Prostate gland (tissue), 2 donors: ENCODE results near the gene NIT1. TPM values are rescaled to one million over a fixed set of nuclear protein-coding genes. Genes with fewer than 3 reads are reported as not detected.

Source experiments
- DNase-seq: peaks from one replicate; pipeline ENCODE4 v3.0.0-alpha.2; 2019; ENCODE audit warnings: low spot score
- H3K27ac ChIP-seq, 2 donors: fragments of 200-600 bp; sonication (generic); 2 replicates each; pipeline ENCODE4 v1.5.1; 2017 to 2019
- H3K27me3 ChIP-seq: fragments of 200-600 bp; sonication (generic); replicated peaks from 2 replicates; pipeline ENCODE4 v1.5.1; 2019; ENCODE audit not compliant: insufficient read depth
- H3K36me3 ChIP-seq, 2 donors: fragments of 200-600 bp; sonication (generic); 1 replicate in 1 of 2; 2 replicates in 1 of 2; pipeline versions ENCODE4 v1.5.1 to v1.8.1; 2017 to 2019
- H3K4me1 ChIP-seq: fragments of 200-600 bp; sonication (generic); replicated peaks from 2 replicates; pipeline ENCODE4 v1.5.1; 2019
- H3K4me3 ChIP-seq, 2 donors: fragments of 200-600 bp; sonication (generic); 2 replicates each; pipeline ENCODE4 v1.5.1; 2017 to 2019
- H3K9me3 ChIP-seq: fragments of 200-600 bp; sonication (generic); 2 replicates; pipeline ENCODE4 v1.5.1; 2017
- POLR2A ChIP-seq: fragments of 450-650 bp; IDR thresholded peaks from one replicate; pipeline ENCODE4 v1.6.1; 2016; ENCODE audit warnings: antibody characterized with exemption, mild to moderate bottlenecking
- POLR2AphosphoS5 ChIP-seq: sonication (generic); formaldehyde crosslinking; IDR thresholded peaks from one replicate; pipeline ENCODE4 v1.6.1; 2017; ENCODE audit warnings: antibody characterized with exemption
- WGBS: methylation state at CpG from one replicate; pipeline ENCODE4 v1.1.5; 2018; 5-methylcytosine and 5-hydroxymethylcytosine counted together
- intact Hi-C: fragments of 100-400 bp; cut with DNase I; formaldehyde crosslinking; loops from one replicate; pipeline ENCODE4 v1.14.2; 2022
- total RNA-seq, 2 donors: library from RNA; depleted of rRNA; stranded (reverse); fragments of >200 nt; gene quantifications; one replicate each; pipeline ENCODE4 v1.1.0, GENCODE V29; 2016
- TF ChIP-seq, protein P1 (sequence below), 4 experiments: fragments of 200-600 bp in 2 of 4; fragments of 450-650 bp in 2 of 4; sonication (generic) in 2 of 4; IDR thresholded peaks; 1 replicate in 3 of 4; 2 replicates in 1 of 4; pipeline ENCODE4 v1.5.1; 2016 to 2019; ENCODE audit warnings: antibody characterized with exemption in 4 of 4, mild to moderate bottlenecking in 2 of 4, moderate library complexity in 2 of 4

NIT1 gene
- total RNA-seq, 2 donors from 2014 or later = 31.1 to 51.7 TPM

DNA sequence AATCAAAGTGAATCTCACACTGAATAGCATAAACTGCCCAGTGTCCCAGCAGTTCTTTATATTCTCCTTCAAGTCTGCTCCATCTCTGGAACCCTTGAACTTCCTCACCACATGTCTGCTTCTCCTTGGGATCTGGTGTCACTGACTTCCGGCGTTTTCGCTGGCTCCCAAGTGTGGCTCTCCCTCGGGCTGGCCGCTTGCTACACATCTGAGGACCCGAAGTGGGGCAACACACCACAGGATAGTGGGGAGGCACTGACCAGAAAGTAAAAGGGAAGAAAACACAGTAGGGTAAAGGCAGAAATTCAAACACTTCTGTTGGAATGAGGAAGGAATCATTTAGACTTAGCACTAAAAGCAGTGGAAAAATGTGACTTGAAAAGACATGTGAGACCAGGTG, 5.1 kb downstream of the NIT1 start:
- H3K27me3 ChIP-seq = no peaks in the 10 kb centered on the region
- H3K9me3 ChIP-seq = no peaks in the 10 kb centered on the region
- H3K4me1 ChIP-seq = peaks cover 11% of the 10 kb centered on the region
- TF ChIP-seq POLR2A = no peak
- TF ChIP-seq POLR2AphosphoS5 = no peak
- TF ChIP-seq, protein P1, sequence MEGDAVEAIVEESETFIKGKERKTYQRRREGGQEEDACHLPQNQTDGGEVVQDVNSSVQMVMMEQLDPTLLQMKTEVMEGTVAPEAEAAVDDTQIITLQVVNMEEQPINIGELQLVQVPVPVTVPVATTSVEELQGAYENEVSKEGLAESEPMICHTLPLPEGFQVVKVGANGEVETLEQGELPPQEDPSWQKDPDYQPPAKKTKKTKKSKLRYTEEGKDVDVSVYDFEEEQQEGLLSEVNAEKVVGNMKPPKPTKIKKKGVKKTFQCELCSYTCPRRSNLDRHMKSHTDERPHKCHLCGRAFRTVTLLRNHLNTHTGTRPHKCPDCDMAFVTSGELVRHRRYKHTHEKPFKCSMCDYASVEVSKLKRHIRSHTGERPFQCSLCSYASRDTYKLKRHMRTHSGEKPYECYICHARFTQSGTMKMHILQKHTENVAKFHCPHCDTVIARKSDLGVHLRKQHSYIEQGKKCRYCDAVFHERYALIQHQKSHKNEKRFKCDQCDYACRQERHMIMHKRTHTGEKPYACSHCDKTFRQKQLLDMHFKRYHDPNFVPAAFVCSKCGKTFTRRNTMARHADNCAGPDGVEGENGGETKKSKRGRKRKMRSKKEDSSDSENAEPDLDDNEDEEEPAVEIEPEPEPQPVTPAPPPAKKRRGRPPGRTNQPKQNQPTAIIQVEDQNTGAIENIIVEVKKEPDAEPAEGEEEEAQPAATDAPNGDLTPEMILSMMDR (IDR thresholded peaks at IDR 0.05) = no peak
- peaks cover 8 to 25% of the 10 kb centered on the region in 2 donors for H3K36me3 ChIP-seq
- no peak for DNase-seq
- 85% methylated on average over 6 of the region's 6 CpGs for WGBS
- intact Hi-C loops = no loop called here
- H3K4me3 ChIP-seq = no peak overlapping the region
- H3K27ac ChIP-seq = no peak overlapping the region

DNA sequence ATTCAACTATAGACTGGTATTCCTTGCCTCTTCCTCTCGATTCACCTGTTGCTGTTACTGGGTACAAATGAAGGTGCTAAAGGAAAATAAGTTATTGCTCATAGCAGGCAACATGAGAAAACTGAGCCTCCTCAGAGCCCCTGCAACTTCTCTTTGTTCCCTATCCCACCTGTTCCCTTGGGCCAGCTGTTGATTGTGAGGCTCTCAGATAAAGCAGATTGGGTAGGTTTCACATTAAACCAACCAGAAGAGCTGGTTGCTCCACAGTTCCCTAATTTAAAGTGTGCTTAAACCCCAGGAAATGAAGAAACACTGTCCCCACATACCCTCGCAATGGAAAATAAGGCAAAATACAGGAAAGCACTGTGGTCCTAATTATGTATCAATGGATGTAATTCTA, 9.7 kb downstream of the NIT1 start:
- Histone ChIP-seq H3K27ac (no peak overlapping the region), H3K36me3 (peaks cover 5 to 11% of the 10 kb centered on the region in 2 donors), H3K4me3 (no peak overlapping the region), H3K27me3 (no peaks in the 10 kb centered on the region), H3K9me3 (no peaks in the 10 kb centered on the region), H3K4me1 (no peaks in the 10 kb centered on the region)
- 87% methylated on average over 2 of the region's 2 CpGs for WGBS
- intact Hi-C loops = no loop called here
- DNase-seq = no peak
- TF ChIP-seq, protein P1 (IDR thresholded peaks at IDR 0.05) = no peak
- TF ChIP-seq POLR2AphosphoS5 (no peak), POLR2A (no peak)

DNA sequence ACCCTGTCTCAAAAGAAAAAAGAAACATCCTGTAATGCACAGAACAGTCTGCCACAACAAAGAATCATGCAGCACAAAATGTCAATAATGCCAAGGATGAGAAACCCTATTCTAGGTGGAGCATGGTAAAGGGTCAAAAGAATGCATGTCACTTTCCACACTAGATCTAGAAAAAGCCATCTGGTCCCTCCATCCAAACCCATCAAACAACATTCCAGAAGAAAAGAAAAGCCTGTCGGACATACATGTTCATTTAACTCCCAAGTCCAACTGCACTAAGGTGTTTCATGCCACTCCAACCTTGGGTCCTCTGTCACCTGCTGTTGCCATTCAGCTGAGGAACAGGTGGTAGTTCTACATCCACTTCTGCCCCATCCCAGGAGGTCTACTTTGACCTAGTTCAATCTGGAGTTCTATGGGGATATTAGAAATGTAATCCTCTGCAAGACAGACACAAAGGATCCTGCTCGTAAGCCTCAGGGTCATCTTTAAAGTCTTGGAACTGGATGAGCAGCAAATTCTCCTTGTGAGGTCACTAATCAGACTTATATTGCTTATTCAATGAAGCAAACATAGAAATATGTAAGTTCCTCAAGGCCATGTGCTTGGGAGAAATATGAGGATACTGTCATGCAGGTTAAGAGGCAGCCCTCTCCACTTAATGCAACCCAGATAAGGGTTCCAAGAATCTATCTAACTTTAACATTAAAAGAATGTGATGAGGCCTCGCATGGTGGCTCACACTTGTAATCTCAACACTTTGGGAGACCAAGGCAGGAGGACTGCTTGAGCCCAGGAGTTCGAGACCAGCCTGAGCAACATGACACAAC, 10.9 kb downstream of the NIT1 start:
- intact Hi-C loops = no loop called here
- Histone ChIP-seq H3K4me3 (no peak overlapping the region), H3K27me3 (no peaks in the 10 kb centered on the region), H3K27ac (no peak overlapping the region), H3K9me3 (no peaks in the 10 kb centered on the region), H3K4me1 (peaks cover 1% of the 10 kb centered on the region), H3K36me3 (peaks cover 4 to 9% of the 10 kb centered on the region in 2 donors)
- no peak for DNase-seq
- TF ChIP-seq, protein P1 (IDR thresholded peaks at IDR 0.05) = no peak
- TF ChIP-seq POLR2A (no peak), POLR2AphosphoS5 (no peak)
- WGBS = 91% methylated on average over 4 of the region's 4 CpGs

DNA sequence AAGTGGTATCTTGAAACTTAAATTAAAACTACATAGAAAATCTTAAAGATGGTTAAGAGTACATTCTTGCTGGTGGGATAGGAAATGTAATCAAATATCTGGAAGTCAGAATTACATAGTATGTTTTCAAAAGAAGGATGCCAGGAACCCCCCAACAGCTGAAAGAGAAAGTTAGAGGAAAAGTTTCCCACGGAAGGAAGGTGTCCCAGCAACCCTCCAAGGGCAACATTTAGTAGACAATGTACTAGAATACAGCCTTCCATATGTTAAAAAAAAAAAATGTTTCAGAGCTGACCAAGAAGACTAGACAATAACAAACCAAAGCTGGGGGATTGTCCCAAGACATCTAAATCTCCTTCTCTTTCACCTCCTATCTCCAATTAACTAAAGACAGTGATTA, 12.4 kb downstream of the NIT1 start:
- intact Hi-C loops = no loop called here
- no peaks in the 10 kb centered on the region for H3K9me3 ChIP-seq
- TF ChIP-seq, protein P1 (IDR thresholded peaks at IDR 0.05) = no peak
- TF ChIP-seq POLR2AphosphoS5 (no peak), POLR2A (no peak)
- 37% methylated on average over 1 of the region's 1 CpG for WGBS
- H3K4me1 ChIP-seq = peaks cover 5% of the 10 kb centered on the region
- no peak overlapping the region for H3K27ac ChIP-seq
- H3K4me3 ChIP-seq = no peak overlapping the region
- DNase-seq = no peak
- no peaks in the 10 kb centered on the region for H3K36me3 ChIP-seq
- no peaks in the 10 kb centered on the region for H3K27me3 ChIP-seq
